Muscle of arm (tissue), 12 donors: ENCODE data around the gene ADGRL3. TPM values are rescaled to one million over a fixed set of nuclear protein-coding genes. Genes with fewer than 3 reads are reported as not detected.

Experiments used
- DNase-seq: peaks from one replicate; pipeline ENCODE4 v3.0.0-alpha.2; 2013
- polyA plus RNA-seq, 12 donors: library from polyadenylated mRNA; unstranded; fragments of 120-200 nt; gene quantifications; one replicate each; pipeline ENCODE4 v1.2.1, GENCODE V29; 2013; ENCODE audit not compliant: insufficient read length in 12 of 12

ADGRL3 gene
- polyA plus RNA-seq, 12 donors: 20.7 to 34.2 (median 24.4) TPM; not detected in 1

GRCh38 chr4:61425315-61425714 lies 225.2 kb downstream of the ADGRL3 start:
- DNase-seq: no peak

GRCh38 chr4:61426229-61426628 lies 226.1 kb downstream of the ADGRL3 start:
- no peak for DNase-seq

DNA sequence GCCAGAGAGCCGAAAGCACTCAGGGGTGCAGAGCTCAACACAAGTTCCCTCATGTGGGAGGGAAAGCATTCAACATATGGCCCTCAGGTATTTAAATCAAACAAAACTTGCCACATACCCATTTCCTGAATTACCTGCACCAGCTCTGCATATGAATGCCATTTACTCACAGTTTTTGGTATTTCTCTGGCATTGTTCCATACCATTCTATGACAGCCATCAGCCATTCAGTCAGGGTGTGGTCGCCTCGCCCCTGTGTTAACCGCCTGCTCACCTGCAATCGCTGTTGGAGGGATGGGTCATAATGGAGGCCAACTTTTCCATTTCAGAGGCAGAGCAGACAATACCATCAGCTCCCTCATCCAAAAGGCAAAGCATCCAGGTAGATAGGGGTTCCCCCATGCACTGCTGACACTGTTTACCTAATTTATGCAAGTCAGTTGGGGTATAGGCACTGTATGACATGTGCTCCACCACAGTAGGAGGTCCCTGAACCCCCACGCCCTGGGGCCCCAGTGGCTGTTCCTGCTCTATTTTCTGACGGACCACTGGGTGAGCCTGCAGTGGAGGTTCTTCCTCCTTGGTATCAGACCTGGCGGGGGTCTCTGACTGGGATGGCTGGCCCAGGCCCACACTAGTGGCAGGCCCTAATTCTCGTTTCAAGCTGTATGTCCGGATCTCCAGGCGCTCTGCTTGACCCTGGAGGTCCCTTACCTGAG lies 227.1 kb downstream of the ADGRL3 start:
- no peak for DNase-seq

- DNase-seq: no peak
These were observed 227.8 kb downstream of the ADGRL3 start for GRCh38 chr4:61427818-61428495.

GRCh38 chr4:61428950-61429349 lies 228.8 kb downstream of the ADGRL3 start:
- no peak for DNase-seq

DNA sequence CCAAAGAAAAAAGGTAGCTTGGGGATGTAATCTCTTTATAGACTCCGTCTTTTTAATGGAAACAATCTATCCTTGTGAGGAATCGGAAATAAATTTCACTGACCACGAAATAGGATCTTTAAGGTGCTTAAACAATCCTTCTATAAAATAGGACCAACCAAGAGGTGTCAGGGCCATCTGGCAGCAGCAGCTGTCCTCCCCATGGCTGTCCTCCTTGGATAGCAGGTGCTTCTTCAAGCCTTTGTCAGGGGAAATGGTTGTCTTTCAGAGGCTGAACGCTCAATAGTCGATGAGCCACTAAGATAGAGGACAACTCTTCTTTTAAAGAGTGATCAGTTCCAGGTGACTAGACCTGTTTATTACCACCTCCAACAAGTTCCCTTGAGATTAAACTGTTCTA lies 231.0 kb downstream of the ADGRL3 start:
- no peak for DNase-seq

- no peak for DNase-seq
These were observed 237.8 kb downstream of the ADGRL3 start for GRCh38 chr4:61437923-61438322.

GRCh38 chr4:61440321-61440720 lies 240.2 kb downstream of the ADGRL3 start:
- no peak for DNase-seq

DNA sequence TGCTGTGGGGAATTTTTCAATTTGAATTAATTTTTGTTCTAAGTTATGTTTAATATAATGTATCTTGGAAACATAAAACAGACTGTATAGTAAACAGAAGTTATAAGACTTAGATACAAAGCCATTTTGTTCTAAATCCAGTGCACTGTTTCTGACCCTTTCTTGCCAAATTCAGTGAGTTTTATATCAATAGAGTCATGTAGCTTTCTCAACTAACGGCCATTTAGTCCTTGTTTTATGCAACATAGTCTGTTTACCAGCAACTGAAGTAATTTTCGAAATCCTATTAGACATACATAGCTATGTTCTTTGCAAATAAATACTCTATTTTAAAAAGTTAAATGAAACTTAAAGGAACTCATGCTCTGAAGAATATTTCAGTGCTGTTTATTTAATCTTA lies 242.8 kb downstream of the ADGRL3 start:
- DNase-seq: no peak

DNA sequence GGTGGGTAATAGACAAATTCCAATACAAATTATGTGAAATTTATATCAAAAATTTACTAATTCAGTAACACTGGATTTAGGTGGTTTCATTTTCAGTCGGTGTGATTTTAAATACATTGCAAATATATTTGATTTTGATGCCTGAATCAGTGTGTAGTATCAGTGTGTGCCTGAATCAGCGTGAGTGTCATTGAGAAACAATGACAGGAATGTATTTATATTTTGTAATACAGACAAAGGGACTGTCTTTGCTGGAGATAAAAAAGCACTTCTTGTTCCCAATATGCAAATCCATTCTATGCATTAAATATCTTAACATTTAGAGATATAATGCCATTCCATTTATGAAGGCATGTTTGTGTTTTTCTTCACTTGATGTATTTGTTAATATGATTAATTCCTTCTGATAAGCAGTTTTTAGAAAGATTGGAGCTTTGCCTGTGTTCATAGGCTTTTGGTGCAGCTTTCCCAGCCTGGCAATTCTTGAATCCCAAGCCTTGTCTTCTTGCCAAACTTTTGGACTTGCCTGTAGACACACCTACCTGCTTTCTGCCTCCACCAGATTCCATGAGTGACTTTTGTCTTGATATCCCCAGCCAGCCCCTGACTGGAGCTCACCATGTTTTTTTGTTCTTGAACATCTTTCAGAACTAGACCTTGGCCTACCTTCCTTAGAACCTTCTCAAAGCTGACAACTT lies 243.8 kb downstream of the ADGRL3 start:
- no peak for DNase-seq

DNA sequence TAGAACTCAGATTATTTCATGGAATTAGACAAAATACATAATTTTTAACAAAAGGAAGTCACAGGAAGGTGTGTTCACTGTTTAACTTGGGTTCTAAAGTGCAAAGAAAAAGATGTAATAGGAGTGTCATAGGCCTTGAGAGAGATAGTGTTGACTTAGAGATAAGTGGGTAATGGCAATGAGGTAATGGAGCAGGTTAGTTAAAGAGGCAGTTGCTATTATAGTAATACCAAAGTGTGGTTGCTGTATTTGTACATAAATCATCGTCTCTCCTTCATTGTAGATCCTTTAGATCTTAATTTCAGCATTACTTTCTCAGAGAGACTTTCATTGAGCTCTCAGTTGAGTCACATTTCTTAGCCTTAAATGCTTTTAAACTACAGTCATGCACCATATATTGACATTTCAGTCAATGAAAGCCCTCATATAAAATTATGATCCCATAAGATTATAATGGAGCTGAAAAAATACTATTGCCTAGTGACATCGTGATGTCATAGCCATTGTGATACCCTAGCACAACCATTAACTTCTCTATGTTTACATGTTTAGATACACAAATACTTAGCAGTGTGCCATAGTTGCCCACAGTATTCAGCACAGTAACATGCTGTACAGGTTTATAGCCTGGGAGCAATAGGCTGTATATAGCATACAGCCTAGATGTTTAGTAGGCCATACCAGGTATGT lies 245.4 kb downstream of the ADGRL3 start:
- DNase-seq: no peak

- no peak for DNase-seq
These were observed 246.8 kb downstream of the ADGRL3 start for GRCh38 chr4:61446941-61447340.

- DNase-seq: no peak
These were observed 247.8 kb downstream of the ADGRL3 start for GRCh38 chr4:61447918-61448317.

GRCh38 chr4:61451935-61452334 lies 251.8 kb downstream of the ADGRL3 start:
- no peak for DNase-seq

- DNase-seq: no peak
These were observed 261.8 kb downstream of the ADGRL3 start for GRCh38 chr4:61461956-61462355.

GRCh38 chr4:61462451-61463326 lies 262.6 kb downstream of the ADGRL3 start:
- no peak for DNase-seq

DNA sequence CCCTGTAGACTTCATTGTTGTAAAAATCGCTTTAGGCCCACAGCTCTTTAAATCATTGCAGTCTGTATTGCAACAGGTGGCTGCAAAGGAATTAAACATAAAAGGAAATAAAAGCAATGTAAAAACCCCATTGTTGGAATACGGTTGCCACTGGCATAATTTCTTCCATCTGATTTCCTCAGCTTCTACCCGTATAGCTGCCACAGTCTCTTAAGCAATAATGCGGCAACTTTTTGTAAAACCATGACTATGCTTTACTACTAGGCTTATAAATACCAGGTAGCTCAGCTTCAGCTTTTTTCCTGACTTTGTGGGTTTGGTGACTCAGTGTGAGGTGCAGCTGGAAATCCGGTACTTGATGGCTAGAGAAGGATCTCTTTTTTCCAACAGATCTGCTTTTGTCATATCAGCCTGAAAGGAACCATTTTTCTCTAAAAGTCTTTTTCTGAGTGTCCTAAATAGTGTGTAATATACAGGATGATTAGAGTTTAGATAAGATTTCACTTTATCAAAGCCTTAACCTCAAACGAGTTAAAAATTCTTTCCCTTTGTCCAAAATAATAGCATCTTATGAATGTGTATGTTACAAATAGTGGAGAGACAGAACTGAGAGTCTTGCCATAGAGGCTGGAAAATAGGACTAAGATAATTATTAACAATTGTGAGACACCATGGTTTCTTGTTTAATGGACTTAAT lies 268.0 kb downstream of the ADGRL3 start:
- no peak for DNase-seq

DNA sequence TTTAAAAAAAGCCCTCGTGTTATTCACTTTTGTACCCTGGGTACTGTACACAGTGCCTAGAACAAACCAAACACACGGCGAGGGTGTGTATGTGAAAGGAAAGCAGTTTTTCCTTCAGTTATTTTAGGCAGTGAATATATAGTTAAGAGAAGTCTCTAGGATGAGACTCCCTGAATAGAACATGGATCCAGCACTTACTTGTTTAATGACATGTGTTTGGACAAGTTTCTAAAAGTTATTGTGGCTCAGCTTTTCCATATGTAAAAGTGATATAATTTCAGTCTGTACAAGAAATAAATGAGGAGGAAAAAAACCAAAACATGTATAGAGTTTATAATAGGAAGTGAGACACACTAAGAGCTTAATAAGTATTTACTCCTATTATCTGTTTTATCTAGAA lies 273.2 kb downstream of the ADGRL3 start:
- DNase-seq: peak; percentile 19

GRCh38 chr4:61478340-61478739 lies 278.2 kb downstream of the ADGRL3 start:
- DNase-seq: no peak

- DNase-seq: no peak
These were observed 284.9 kb downstream of the ADGRL3 start for GRCh38 chr4:61485056-61485455.

- DNase-seq: no peak
These were observed 289.8 kb downstream of the ADGRL3 start for GRCh38 chr4:61489927-61490326.
